ENCODE data around the gene FSD1.
"Not testable (repeated sequence)": the region's sequence is repeated elsewhere in the genome, so short reads cannot be mapped to it uniquely, and the experiment has no call there.

Gene FSD1

GRCh38 chr19:4304538-4305256, at the start of gene FSD1:
Gene FSD1, plus strand, starts transcription at chr19:4304598. Its CDS starts 149 bp downstream, at chr19:4304747.
- peak; percentile 77 for DNase-seq (ENCODE audit: low spot score)

- no peak for DNase-seq (ENCODE audit: low spot score)
Measured at GRCh38 chr19:4256563-4256962, 47.8 kb upstream of the FSD1 start.

GRCh38 chr19:4257025-4257424, 47.4 kb upstream of the FSD1 start:
- no peak for DNase-seq (ENCODE audit: low spot score)

DNA sequence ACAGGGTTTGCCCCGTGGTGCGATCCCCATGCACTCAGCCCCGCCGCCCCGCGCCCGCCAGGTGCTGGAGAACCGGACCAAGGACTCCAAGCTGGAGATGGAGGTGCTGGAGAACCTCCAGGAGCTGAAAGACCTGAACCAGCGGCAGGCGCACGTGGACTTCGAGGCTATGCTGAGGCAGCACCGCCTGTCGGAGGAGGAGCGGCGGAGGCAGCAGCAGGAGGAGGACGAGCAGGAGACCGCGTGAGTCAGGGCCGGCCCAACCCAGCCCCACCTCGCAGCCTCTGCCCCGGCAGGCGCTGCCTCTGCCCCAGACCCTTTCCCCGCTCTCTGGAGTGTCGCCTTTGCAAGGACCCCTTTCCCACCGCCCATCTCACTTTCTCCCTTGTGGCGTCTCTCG, 46.2 kb upstream of the FSD1 start:
- DNase-seq (ENCODE audit: low spot score) = no peak

DNA sequence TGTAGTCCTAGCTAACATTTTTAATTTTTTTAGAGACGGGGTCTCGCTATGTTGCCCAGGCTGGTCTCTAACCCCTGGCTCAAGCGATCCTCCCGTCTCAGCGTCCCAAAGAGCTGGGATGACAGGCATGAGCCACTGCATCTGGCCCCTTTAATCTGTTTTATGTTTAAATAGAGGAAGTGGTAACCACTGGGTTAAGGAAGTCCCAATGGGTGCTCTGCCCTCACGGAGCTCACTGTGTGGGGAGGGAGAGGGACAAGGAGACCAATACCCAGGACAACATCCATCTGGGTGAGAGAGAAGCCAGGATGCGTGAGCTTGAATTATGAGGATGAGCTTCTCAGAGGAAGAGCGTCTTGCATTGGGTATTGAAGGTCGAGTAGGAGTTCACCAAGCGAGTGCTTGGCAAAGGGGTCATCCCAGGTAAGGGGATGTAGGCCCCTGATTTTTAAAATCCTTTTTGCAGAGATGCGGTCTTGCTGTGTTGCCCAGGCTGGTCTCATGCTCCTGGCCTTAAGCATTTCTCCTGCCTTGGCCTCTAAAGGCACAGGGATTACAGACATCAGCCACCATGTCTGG, 43.7 kb upstream of the FSD1 start:
- no peak for DNase-seq (ENCODE audit: low spot score)

- DNase-seq (ENCODE audit: low spot score) = no peak
Measured at GRCh38 chr19:4264812-4265211, 39.6 kb upstream of the FSD1 start.

DNA sequence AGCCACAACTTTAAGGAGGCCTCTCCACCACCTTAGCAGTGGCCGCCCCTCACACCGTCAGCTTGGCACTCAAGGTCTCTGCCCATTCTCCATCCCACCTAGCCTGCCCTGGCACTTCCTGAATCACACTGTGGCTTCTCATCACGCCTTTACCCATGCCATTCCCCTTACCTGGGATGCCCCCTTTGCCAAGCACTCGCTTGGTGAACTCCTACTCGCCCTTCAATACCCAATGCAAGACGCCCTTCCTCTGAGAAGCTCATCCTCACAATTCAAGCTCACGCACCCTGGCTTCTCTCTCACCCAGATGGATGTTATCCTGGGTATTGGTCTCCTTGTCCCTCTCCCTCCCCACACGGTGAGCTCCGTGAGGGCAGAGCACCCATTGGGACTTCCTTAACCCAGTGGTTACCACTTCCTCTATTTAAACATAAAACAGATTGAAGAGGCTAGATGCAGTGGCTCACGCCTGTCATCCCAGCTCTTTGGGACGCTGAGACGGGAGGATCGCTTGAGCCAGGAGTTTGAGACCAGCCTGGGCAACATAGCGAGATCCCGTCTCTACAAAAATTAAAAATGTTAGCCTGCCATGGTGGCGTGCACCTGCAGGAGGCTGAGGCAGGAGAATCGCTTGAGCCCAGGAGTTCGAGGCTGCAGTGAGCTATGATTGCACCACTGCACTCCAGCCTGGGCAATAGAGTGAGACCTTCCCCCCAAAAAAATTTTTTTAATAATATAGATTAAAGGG, 38.0 kb upstream of the FSD1 start:
- no peak for DNase-seq (ENCODE audit: low spot score)

DNA sequence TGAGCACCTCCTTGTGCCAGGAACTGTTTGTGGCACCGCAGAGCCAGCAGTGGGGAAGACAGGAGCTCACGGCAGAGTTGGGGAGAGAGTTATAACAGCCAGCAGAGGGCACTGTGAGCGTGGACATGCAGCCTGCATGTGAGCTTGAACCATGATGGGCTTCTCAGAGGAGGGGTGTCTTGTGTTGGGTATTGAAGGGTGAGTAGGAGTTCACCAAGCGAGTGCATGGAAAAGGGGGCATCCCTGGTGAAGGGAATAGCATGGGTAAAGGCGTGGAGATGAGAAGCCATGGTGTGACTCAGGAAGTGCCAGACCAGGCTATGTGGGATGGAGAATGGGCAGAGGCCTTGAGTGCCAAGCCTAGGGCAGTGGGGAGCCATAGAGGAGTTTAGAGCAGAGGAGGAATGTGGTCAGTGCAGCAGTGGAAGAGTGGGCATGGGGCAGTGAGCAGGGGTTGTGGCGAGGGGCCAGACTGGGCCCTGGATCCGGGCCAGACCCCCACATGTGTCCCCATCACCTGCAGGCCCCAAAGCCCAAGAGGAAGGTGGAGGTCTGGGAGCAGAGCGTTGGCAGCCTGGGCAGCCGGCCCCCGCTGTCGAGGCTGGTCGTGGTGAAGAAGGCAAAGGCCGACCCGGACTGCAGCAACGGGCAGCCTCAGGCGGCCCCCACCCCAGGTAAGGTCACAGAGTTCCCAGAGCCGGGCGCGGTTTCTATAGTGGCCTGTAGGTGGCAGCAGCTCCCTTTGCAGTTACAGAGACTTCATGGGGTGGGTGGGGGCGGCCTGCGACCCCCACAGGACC, 37.1 kb upstream of the FSD1 start:
- DNase-seq (ENCODE audit: low spot score) = peak; percentile 90

DNA sequence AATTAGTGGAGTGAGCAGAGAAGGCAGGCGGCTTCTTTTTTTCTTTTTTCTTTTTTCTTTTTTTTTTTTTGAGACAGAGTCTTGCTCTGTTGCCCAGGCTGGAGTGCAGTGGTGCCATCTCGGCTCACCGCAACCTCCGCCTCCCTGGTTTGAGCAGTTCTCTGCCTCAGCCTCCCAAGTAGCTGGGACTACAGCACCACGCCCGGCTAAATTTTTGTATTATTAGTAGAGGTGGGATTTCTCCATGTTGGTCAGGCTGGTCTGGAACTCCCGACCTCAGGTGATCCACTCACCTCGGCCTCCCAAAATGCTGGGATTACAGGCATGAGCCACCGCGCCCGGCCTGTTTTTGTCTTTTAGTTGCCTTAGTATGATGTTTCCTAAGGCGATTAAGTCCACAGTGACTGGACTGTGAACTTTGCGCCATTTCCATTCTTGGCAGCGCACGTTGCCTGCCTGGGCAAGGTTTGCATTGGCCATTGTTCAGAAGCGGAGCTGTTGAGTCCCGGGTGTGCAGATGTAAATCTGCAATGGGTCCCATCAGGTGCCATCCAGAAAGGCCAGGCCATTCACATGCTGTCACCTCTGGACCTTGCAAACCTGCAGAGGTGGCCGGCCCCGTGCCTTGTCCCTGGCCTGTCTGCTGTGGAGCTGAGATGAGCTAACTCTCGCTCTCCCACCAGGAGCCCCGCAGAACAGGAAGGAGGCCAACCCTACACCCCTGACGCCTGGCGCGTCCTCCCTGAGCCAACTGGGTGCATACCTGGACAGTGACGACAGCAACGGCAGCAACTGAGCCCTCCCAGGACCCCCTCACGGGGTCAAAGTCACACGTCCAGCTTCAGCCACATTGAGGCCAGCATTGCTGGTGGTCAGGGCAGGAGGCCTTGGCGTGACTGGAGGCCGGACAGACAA, 36.2 kb upstream of the FSD1 start:
- no peak for DNase-seq (ENCODE audit: low spot score)

- DNase-seq (ENCODE audit: low spot score) = no peak
Measured at GRCh38 chr19:4268816-4269430, 35.5 kb upstream of the FSD1 start.

DNA sequence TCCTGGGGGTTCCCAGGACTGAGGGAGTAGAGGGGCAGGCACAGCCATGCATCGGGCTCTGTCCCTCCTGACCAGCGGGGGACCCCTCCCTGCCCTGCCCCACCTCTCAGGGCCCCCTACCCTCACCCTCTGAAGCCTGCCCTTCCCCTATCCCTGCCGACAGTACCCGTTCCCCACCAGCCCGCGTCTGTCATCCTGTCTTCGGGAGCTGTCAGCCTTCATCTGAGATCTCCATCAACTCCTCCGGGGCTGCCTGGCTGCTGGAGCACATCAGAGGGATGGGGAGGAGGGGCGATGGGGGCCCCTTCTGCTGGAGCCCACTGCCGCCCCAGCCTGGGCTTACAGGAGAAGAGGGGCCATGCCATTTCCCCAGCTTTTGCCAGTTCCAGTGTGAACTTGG, 31.5 kb upstream of the FSD1 start:
- DNase-seq (ENCODE audit: low spot score) = no peak

GRCh38 chr19:4274321-4274686, 30.1 kb upstream of the FSD1 start:
- not testable (repeated sequence) for DNase-seq (ENCODE audit: low spot score)

DNA sequence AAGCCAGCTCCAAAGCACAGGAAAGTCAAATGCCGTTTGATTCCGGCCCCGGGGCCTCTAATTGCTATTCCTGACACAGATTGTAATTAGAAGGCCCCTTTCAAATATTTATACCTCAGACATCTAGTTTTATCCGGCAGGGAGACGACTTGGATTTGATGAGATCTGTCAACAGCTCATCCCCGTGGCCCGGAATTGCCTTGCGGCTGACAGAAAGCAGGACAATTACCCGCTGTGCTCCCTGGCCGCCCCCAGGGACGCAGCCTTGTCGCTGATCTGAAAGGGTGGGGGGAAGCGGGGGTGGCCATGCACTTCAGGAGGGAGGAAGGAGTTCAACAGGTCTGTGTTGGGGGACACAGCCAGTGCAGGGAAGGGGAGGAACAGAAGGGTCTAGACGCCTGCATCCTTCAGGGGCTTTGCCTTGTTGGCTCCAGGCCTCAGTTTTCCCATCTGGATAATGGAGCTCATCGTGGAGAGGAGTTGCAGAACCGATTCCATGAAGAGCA, 27.2 kb upstream of the FSD1 start:
- no peak for DNase-seq (ENCODE audit: low spot score)

GRCh38 chr19:4278010-4278409, 26.4 kb upstream of the FSD1 start:
- no peak for DNase-seq (ENCODE audit: low spot score)

GRCh38 chr19:4278419-4279266, 25.8 kb upstream of the FSD1 start, which contains the start of gene SHD:
Gene SHD, plus strand, starts transcription at chr19:4279266. Its CDS starts 798 bp downstream, at chr19:4280064.
- no peak for DNase-seq (ENCODE audit: low spot score)

DNA sequence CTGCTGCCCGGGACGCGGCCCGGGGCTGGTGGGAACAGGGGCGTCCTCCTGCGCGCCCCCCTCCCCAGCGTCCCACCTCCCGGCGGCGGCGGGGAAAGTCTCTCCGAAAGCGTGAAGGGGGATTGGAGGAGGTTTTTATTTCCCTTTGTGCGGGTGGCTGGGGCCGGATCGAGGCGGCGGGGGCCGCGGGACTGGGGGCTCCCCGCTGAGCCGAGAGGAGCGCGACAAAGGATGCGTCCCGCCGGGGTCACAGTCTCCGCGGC, 25.2 kb upstream of the FSD1 start:
- DNase-seq (ENCODE audit: low spot score) = no peak

DNA sequence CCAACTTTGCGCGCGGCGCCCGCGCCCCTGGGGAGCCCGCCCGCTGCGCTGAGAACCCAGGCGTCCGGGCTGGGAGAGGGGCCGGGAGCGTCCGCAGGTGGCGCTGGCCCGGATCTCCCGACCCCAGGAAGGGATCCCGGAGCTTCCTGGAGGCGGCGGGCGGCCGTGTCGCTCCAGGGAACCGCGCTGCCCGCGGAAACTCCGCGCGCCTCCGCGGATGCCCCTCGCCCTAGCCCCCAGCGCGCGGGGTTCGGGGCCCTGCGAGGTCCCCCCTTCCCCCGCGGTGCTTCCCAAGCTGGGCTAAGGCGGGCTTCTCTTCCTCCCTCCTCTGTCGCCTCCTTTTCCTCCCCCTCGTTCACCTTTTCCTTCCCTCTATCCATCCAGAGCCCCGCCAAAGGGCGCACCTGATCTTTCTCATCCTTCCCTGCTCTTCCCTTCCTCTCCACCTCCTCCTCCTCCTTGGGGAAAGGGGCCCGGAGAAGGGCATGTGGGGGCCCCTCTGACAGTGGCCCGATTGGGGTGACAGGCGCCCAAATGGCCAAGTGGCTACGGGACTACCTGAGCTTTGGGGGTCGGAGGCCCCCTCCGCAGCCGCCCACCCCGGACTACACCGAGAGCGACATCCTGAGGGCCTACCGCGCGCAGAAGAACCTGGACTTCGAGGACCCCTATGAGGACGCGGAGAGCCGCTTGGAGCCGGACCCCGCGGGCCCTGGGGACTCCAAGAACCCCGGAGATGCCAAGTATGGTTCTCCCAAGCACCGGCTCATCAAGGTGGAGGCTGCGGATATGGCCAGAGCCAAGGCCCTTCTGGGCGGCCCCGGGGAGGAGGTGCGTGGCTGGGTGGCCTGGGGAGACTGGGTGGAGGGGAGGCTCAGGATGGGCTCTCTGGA, 24.6 kb upstream of the FSD1 start:
- no peak for DNase-seq (ENCODE audit: low spot score)

DNA sequence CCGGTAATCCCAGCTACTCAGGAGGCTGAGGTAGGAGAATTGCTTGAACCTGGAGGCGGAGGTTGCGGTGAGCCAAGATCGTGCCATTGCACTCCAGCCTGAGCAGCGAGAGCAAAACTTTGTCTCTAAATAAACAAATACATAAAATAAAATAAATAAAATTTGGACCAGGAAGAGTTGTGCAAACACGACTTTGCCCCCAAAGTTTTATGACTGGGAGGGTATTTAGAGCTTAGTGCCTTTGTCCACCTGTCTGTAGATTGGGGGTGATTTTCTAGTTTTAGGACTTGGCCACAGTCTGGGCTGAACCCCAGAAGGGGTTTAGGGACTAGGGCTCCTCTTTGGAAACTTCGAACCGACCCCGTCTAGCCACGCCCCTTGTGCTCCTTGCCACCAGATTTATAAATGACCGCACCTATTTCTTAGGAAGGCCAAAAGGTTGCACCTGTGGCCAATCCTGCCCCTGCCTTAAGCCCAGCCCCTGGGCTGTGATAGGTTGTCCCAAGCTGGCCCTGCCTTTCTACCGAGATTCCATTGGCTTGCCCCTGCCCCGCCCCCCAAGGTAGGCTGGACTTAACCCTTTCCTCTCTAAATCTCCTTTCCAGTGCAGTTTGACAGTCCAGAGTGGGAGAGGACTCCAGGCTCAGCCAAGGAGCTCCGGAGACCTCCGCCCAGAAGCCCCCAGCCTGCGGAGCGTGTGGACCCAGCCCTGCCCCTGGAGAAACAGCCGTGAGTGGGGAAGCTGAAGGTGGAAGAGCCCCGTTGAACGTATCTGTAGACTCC, 20.0 kb upstream of the FSD1 start:
- peak; percentile 99 for DNase-seq (ENCODE audit: low spot score)
